GM12878 (cell line): Measurements from ENCODE around the gene ZFAND2B. TPM values are rescaled to one million over a fixed set of nuclear protein-coding genes. Genes with fewer than 3 reads are reported as not detected.
A peak's percentile ranks its signal among the peaks of the same experiment; 100 is the strongest.

Experiments used
- CBFB ChIP-seq: IDR thresholded peaks from 2 replicates; pipeline ENCODE4 v1.6.1; 2016; ENCODE audit warnings: antibody characterized with exemption, low read depth
- CEBPB ChIP-seq, 2 experiments: fragments of 150-350 bp in 1 of 2; IDR thresholded peaks; 2 replicates each; pipeline ENCODE4 v1.6.1; 2012 to 2014; ENCODE audit warnings: low read depth in 2 of 2, low read length in 2 of 2, borderline replicate concordance in 1 of 2, inconsistent platforms in 1 of 2
- CHD2 ChIP-seq: IDR thresholded peaks from 2 replicates; pipeline ENCODE4 v1.6.1; 2011; ENCODE audit warnings: low read depth, low read length, improper control_type of control experiment, borderline replicate concordance
- CHD4 ChIP-seq: fragments of 200-600 bp; sonication (generic); IDR thresholded peaks from 2 replicates; pipeline ENCODE4 v1.6.1; 2016; ENCODE audit warnings: mild to moderate bottlenecking
- CREM ChIP-seq: IDR thresholded peaks from 2 replicates; pipeline ENCODE4 v1.6.1; 2014; ENCODE audit warnings: antibody characterized with exemption, low read depth
- JUND ChIP-seq: IDR thresholded peaks from 2 replicates; pipeline ENCODE4 v1.6.1; 2012; ENCODE audit warnings: low read depth, mild to moderate bottlenecking, low read length, improper control_type of control experiment, moderate library complexity
- NR2C2 ChIP-seq: IDR thresholded peaks from 2 replicates; pipeline ENCODE4 v1.6.1; 2011; ENCODE audit warnings: borderline replicate concordance, low read depth; ENCODE audit not compliant: control insufficient read depth, insufficient read length
- PAX8 ChIP-seq: fragments of 450-650 bp; IDR thresholded peaks from 2 replicates; pipeline ENCODE4 v1.6.1; 2017; ENCODE audit warnings: mild to moderate bottlenecking, moderate library complexity
- RBBP5 ChIP-seq: fragments of 200-600 bp; sonication (generic); conservative IDR thresholded peaks from 2 replicates; pipeline ENCODE4 v1.6.1; 2016
- STAT3 ChIP-seq: IDR thresholded peaks from 2 replicates; pipeline ENCODE4 v1.6.1; 2011; ENCODE audit warnings: low read depth, low read length, improper control_type of control experiment
- SUPT20H ChIP-seq: IDR thresholded peaks from 2 replicates; pipeline ENCODE4 v1.6.1; 2011; ENCODE audit warnings: low read depth, mild to moderate bottlenecking, low read length, moderate library complexity, borderline replicate concordance; ENCODE audit not compliant: control insufficient read depth
- TBL1XR1 ChIP-seq: IDR thresholded peaks from 2 replicates; pipeline ENCODE4 v1.6.1; 2012; ENCODE audit warnings: low read depth, low read length, improper control_type of control experiment
- WRNIP1 ChIP-seq: IDR thresholded peaks from 2 replicates; pipeline ENCODE4 v1.6.1; 2011; ENCODE audit warnings: low read depth, low read length, improper control_type of control experiment, borderline replicate concordance
- ZBED1 ChIP-seq: IDR thresholded peaks from 2 replicates; pipeline ENCODE4 v1.6.1; 2016; ENCODE audit warnings: borderline replicate concordance
- ZZZ3 ChIP-seq: IDR thresholded peaks from 2 replicates; pipeline ENCODE4 v1.6.1; 2011; ENCODE audit warnings: low read depth; ENCODE audit not compliant: control insufficient read depth, insufficient read length
- polyA plus RNA-seq, 11 experiments: library from polyadenylated mRNA; depleted of rRNA in 4 of 11; unstranded in 6 of 11; stranded (reverse) in 5 of 11; fragments of >200 nt; fragmentation: Nextera tagmentation in 4 of 11; fragmentation: Illumina TruSeq in 1 of 11; extraction: Ambion mirVana in 4 of 11; extraction: Trizol in 1 of 11; gene quantifications; 1 replicate in 1 of 11; 2 replicates in 10 of 11; pipeline versions ENCODE4 v1.2.1 to v1.2.3, GENCODE V29; 2011 to 2016; ENCODE audit warnings: inconsistent platforms in 2 of 11, missing spikeins in 2 of 11, low read depth in 1 of 11
- total RNA-seq, 4 experiments: library from RNA; depleted of rRNA in 3 of 4; stranded (reverse); fragments of >200 nt in 3 of 4; fragmentation: Illumina TruSeq in 1 of 4; extraction: Trizol in 1 of 4; gene quantifications; 2 replicates each; pipeline versions ENCODE4 v1.2.1 to v1.2.3, GENCODE V29; 2013 to 2021
- TF ChIP-seq, protein P1 (sequence below): fragments of 450-650 bp; IDR thresholded peaks from 2 replicates; pipeline ENCODE4 v1.6.1; 2014; ENCODE audit warnings: mild to moderate bottlenecking
- TF ChIP-seq, protein P2 (sequence below): IDR thresholded peaks from 2 replicates; pipeline ENCODE4 v1.6.1; 2012; ENCODE audit warnings: low read depth, low read length, improper control_type of control experiment
- TF ChIP-seq, protein P3 (sequence below): fragments of 450-650 bp; IDR thresholded peaks from 2 replicates; pipeline ENCODE4 v1.6.1; 2017; ENCODE audit warnings: antibody characterized with exemption, mild to moderate bottlenecking, moderate library complexity
- TF ChIP-seq, protein P4 (sequence below): fragments of 150-350 bp; IDR thresholded peaks from 2 replicates; pipeline ENCODE4 v1.6.1; 2014; ENCODE audit warnings: mild to moderate bottlenecking, low read depth, low read length
- TF ChIP-seq, protein P5 (sequence below): IDR thresholded peaks from 2 replicates; pipeline ENCODE4 v1.6.1; 2012; ENCODE audit warnings: low read length, inconsistent platforms
- TF ChIP-seq, protein P6 (sequence below): fragments of 450-650 bp; IDR thresholded peaks from 2 replicates; pipeline ENCODE4 v1.6.1; 2018; ENCODE audit warnings: borderline replicate concordance, mild to moderate bottlenecking; ENCODE audit not compliant: partially characterized antibody

The ZFAND2B gene
- total and polyA plus RNA-seq, 10 of the 15 experiments (the other 5 are each of a cell fraction or from before 2014, with no cell fraction given) = 5.4 to 28.1 (median 22.4) TPM

DNA sequence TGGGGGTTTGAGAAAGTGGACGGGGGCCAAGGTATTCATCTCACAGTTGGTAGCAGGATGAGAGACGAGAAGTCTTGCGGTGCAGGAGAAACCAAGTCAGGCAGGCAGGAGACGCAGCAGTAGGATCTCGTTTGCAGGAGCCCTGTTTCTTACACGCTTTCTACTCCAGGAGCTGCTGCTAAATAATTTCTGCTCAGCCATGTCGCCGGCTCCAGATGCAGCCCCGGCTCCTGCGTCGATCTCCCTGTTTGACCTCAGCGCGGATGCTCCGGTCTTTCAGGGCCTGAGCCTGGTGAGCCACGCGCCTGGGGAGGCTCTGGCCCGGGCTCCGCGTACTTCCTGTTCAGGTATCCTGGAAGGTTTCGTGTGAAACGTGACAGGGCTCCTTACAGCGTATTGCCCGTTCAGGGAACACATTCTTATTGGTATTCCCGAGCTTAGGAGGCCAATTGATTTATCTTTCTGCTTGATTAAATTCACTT lies 23.5 kb downstream of the ZFAND2B start (continued):
- TF ChIP-seq, protein P1, sequence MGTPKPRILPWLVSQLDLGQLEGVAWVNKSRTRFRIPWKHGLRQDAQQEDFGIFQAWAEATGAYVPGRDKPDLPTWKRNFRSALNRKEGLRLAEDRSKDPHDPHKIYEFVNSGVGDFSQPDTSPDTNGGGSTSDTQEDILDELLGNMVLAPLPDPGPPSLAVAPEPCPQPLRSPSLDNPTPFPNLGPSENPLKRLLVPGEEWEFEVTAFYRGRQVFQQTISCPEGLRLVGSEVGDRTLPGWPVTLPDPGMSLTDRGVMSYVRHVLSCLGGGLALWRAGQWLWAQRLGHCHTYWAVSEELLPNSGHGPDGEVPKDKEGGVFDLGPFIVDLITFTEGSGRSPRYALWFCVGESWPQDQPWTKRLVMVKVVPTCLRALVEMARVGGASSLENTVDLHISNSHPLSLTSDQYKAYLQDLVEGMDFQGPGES = no peak
- TF ChIP-seq, protein P2, sequence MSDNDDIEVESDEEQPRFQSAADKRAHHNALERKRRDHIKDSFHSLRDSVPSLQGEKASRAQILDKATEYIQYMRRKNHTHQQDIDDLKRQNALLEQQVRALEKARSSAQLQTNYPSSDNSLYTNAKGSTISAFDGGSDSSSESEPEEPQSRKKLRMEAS = no peak; the same call in 1 of the 2 replicates
- TF ChIP-seq STAT3 = no peak
- 0 out of 4 replicates have a peak, but pooled peaks of 1 of the 2 experiments have one; percentile 1 for TF ChIP-seq CEBPB (IDR thresholded peaks at IDR 0.05; ENCODE audit: borderline replicate concordance in 1 of 2, low read depth in 2 of 2, low read length in 2 of 2)
- TF ChIP-seq PAX8 = no peak
- TF ChIP-seq ZBED1 = no peak
- TF ChIP-seq ZZZ3 = no peak
- TF ChIP-seq, protein P3, sequence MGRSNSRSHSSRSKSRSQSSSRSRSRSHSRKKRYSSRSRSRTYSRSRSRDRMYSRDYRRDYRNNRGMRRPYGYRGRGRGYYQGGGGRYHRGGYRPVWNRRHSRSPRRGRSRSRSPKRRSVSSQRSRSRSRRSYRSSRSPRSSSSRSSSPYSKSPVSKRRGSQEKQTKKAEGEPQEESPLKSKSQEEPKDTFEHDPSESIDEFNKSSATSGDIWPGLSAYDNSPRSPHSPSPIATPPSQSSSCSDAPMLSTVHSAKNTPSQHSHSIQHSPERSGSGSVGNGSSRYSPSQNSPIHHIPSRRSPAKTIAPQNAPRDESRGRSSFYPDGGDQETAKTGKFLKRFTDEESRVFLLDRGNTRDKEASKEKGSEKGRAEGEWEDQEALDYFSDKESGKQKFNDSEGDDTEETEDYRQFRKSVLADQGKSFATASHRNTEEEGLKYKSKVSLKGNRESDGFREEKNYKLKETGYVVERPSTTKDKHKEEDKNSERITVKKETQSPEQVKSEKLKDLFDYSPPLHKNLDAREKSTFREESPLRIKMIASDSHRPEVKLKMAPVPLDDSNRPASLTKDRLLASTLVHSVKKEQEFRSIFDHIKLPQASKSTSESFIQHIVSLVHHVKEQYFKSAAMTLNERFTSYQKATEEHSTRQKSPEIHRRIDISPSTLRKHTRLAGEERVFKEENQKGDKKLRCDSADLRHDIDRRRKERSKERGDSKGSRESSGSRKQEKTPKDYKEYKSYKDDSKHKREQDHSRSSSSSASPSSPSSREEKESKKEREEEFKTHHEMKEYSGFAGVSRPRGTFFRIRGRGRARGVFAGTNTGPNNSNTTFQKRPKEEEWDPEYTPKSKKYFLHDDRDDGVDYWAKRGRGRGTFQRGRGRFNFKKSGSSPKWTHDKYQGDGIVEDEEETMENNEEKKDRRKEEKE = no peak
- TF ChIP-seq RBBP5 = no peak
- TF ChIP-seq, protein P4, sequence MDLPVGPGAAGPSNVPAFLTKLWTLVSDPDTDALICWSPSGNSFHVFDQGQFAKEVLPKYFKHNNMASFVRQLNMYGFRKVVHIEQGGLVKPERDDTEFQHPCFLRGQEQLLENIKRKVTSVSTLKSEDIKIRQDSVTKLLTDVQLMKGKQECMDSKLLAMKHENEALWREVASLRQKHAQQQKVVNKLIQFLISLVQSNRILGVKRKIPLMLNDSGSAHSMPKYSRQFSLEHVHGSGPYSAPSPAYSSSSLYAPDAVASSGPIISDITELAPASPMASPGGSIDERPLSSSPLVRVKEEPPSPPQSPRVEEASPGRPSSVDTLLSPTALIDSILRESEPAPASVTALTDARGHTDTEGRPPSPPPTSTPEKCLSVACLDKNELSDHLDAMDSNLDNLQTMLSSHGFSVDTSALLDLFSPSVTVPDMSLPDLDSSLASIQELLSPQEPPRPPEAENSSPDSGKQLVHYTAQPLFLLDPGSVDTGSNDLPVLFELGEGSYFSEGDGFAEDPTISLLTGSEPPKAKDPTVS = no peak
- TF ChIP-seq CBFB = no peak
- TF ChIP-seq CHD2 = no peak
- TF ChIP-seq CHD4 = no peak
- TF ChIP-seq TBL1XR1 = no peak
- TF ChIP-seq, protein P5, sequence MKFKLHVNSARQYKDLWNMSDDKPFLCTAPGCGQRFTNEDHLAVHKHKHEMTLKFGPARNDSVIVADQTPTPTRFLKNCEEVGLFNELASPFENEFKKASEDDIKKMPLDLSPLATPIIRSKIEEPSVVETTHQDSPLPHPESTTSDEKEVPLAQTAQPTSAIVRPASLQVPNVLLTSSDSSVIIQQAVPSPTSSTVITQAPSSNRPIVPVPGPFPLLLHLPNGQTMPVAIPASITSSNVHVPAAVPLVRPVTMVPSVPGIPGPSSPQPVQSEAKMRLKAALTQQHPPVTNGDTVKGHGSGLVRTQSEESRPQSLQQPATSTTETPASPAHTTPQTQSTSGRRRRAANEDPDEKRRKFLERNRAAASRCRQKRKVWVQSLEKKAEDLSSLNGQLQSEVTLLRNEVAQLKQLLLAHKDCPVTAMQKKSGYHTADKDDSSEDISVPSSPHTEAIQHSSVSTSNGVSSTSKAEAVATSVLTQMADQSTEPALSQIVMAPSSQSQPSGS = no peak
- TF ChIP-seq WRNIP1 = no peak
- TF ChIP-seq SUPT20H = no peak
- TF ChIP-seq JUND = no peak
- TF ChIP-seq, protein P6, sequence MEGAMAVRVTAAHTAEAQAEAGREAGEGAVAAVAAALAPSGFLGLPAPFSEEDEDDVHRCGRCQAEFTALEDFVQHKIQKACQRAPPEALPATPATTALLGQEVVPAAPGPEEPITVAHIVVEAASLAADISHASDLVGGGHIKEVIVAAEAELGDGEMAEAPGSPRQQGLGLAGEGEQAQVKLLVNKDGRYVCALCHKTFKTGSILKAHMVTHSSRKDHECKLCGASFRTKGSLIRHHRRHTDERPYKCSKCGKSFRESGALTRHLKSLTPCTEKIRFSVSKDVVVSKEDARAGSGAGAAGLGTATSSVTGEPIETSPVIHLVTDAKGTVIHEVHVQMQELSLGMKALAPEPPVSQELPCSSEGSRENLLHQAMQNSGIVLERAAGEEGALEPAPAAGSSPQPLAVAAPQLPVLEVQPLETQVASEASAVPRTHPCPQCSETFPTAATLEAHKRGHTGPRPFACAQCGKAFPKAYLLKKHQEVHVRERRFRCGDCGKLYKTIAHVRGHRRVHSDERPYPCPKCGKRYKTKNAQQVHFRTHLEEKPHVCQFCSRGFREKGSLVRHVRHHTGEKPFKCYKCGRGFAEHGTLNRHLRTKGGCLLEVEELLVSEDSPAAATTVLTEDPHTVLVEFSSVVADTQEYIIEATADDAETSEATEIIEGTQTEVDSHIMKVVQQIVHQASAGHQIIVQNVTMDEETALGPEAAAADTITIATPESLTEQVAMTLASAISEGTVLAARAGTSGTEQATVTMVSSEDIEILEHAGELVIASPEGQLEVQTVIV = no peak
- TF ChIP-seq NR2C2 = no peak
- TF ChIP-seq CREM = no peak
